KMS-11 (cell line): Measurements from ENCODE around the gene SLC16A6.
A peak's percentile ranks its signal among the peaks of the same experiment; 100 is the strongest.
"Not testable (repeated sequence)": the region's sequence is repeated elsewhere in the genome, so short reads cannot be mapped to it uniquely, and the experiment has no call there.

Experiments
- H2AFZ ChIP-seq: fragments of 200-600 bp; sonication (generic); 2 replicates; pipeline ENCODE4 v1.6.1; 2016; ENCODE audit warnings: antibody characterized with exemption, mixed run types, low read depth
- H3K27ac ChIP-seq: fragments of 200-600 bp; sonication (generic); 2 replicates; pipeline ENCODE4 v1.6.1; 2016; ENCODE audit warnings: mild to moderate bottlenecking, mixed run types
- H3K27me3 ChIP-seq: fragments of 200-600 bp; sonication (generic); 2 replicates; pipeline ENCODE4 v1.6.1; 2017; ENCODE audit warnings: mild to moderate bottlenecking, low read depth, mixed run types, moderate library complexity; ENCODE audit not compliant: insufficient read depth
- H3K36me3 ChIP-seq: fragments of 200-600 bp; sonication (generic); 2 replicates; pipeline ENCODE4 v1.6.1; 2017; ENCODE audit warnings: mild to moderate bottlenecking, mixed run types; ENCODE audit not compliant: insufficient read depth
- H3K4me1 ChIP-seq: fragments of 200-600 bp; sonication (generic); 2 replicates; pipeline ENCODE4 v1.6.1; 2016; ENCODE audit warnings: mild to moderate bottlenecking, low read depth, mixed run types; ENCODE audit not compliant: poor library complexity, severe bottlenecking
- H3K4me2 ChIP-seq: fragments of 200-600 bp; sonication (generic); 2 replicates; pipeline ENCODE4 v1.7.0; 2016; ENCODE audit warnings: mild to moderate bottlenecking, mixed run types
- H3K4me3 ChIP-seq: fragments of 200-600 bp; sonication (generic); IDR thresholded peaks from 2 replicates; pipeline ENCODE4 v1.6.1; 2017; ENCODE audit warnings: low read depth, low read length, mixed read lengths; ENCODE audit not compliant: insufficient read depth
- H3K79me2 ChIP-seq: fragments of 200-600 bp; sonication (generic); 2 replicates; pipeline ENCODE4 v1.6.1; 2016; ENCODE audit warnings: low read depth, mixed run types; ENCODE audit not compliant: insufficient read depth
- H3K9ac ChIP-seq: fragments of 200-600 bp; sonication (generic); 2 replicates; pipeline ENCODE4 v1.6.1; 2016; ENCODE audit warnings: mild to moderate bottlenecking, mixed run types
- H4K20me1 ChIP-seq: fragments of 200-600 bp; sonication (generic); 2 replicates; pipeline ENCODE4 v1.6.1; 2016; ENCODE audit warnings: mild to moderate bottlenecking, mixed run types; ENCODE audit not compliant: insufficient read depth
- TF ChIP-seq, protein P1 (sequence below): fragments of 200-600 bp; sonication (generic); conservative IDR thresholded peaks from 2 replicates; pipeline ENCODE4 v1.6.1; 2017; ENCODE audit warnings: low read depth, mild to moderate bottlenecking, antibody characterized with exemption, low read length, moderate library complexity, mixed read lengths

The SLC16A6 gene

DNA sequence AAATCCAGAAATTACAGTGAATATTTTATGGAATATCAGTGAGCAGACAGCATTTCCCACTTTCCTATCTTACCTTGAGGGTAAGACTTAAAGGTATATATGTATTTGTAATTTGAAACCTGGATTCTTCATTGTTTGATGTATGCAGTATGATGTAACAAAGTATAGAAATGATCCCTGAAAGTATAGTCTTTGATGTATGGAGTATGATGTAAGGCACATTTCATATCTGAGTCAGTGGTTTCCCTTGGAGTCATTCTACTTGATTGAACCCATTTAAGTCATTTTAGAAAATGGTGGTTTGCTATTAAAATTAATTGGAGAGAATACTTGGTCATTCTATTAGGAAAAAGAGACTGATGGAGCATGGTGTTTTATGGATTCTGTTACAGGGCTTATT is 33.0 kb downstream of the SLC16A6 start:
- H3K27me3 ChIP-seq, result no peaks in the 10 kb centered on the region
- H3K27ac ChIP-seq, result peak overlapping the region; percentile 79; the same call in 1 of the 2 replicates
- H3K36me3 ChIP-seq, result no peaks in the 10 kb centered on the region
- H3K4me3 ChIP-seq, result no peak overlapping the region
- TF ChIP-seq, protein P1, sequence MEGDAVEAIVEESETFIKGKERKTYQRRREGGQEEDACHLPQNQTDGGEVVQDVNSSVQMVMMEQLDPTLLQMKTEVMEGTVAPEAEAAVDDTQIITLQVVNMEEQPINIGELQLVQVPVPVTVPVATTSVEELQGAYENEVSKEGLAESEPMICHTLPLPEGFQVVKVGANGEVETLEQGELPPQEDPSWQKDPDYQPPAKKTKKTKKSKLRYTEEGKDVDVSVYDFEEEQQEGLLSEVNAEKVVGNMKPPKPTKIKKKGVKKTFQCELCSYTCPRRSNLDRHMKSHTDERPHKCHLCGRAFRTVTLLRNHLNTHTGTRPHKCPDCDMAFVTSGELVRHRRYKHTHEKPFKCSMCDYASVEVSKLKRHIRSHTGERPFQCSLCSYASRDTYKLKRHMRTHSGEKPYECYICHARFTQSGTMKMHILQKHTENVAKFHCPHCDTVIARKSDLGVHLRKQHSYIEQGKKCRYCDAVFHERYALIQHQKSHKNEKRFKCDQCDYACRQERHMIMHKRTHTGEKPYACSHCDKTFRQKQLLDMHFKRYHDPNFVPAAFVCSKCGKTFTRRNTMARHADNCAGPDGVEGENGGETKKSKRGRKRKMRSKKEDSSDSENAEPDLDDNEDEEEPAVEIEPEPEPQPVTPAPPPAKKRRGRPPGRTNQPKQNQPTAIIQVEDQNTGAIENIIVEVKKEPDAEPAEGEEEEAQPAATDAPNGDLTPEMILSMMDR, result no peak
- H3K79me2 ChIP-seq, result no peaks in the 10 kb centered on the region
- H4K20me1 ChIP-seq, result no peaks in the 10 kb centered on the region
- H3K4me2 ChIP-seq, result peak overlapping the region; percentile 92
- H3K9ac ChIP-seq, result no peak overlapping the region
- no peak overlapping the region for H2AFZ ChIP-seq
- H3K4me1 ChIP-seq, result peaks cover 32% of the 10 kb centered on the region

DNA sequence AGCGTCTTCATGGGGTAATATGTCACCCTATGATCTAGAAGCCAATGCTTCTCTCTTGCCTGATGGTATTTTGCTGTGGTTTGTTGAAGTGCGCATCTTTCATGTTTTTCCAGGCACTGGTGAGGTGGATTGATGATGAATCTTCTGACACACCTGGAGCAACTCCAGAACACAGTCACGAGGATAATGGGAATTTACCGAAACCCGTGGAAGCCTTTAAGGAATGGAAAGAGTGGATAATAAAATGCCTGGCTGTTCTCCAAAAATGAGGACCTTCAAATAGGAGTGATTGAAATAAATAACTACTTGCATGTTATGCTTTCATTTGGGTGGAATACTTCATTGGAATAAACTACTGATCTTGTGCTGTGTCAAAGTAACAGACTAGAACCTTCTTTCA is 34.2 kb downstream of the SLC16A6 start:
- H3K4me3 ChIP-seq, H3K36me3 ChIP-seq, H3K9ac ChIP-seq: not testable (repeated sequence)

DNA sequence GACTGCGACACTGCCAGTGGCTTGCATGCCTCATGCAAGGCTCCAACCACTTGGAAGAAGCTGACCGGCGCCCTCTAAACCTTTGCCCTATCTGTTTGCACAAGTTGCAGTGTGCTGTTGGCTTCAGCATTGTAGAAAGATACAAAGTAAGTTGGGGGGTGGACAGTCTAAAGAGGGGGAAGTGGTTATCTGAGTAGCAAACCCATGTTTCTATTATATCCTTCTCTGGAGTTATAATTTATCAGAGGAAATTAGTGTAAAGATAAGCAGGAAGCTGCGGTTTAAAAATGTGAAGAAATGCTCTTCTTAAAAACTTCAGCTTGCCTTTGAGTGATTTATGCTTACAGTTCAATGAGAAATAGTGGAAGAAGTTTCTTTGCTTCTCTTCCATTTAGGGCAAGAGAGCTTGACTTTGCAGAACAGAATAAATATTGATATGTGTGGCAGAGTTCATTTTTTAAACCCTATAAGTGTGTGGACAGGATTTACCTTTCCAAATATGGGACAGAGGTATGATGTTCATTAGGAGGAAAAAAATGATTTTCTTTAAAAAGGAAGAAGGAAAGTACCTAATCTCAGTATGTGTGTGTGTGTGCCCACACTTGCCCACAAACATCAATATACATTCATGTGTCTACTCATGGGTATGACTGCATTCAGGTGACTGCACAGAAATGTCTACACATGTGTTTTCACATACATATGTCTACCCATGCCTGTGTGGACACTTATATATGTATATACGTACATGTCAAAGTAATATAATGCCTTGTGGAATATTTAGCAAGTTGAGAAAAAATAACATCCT is 35.0 kb downstream of the SLC16A6 start:
- Histone ChIP-seq H3K9ac (no peak overlapping the region), H3K36me3 (no peaks in the 10 kb centered on the region), H3K27ac (no peak overlapping the region), H3K4me1 (peaks cover 27% of the 10 kb centered on the region), H3K4me3 (no peak overlapping the region), H3K27me3 (no peaks in the 10 kb centered on the region), H2AFZ (no peak overlapping the region), H3K4me2 (no peak overlapping the region), H3K79me2 (no peaks in the 10 kb centered on the region), H4K20me1 (no peaks in the 10 kb centered on the region)
- TF ChIP-seq, protein P1, result no peak

More for the DNA sequence above, 34.2 kb downstream of the SLC16A6 start:
- not testable (repeated sequence) for H3K79me2 ChIP-seq, H4K20me1 ChIP-seq, H2AFZ ChIP-seq, H3K27ac ChIP-seq, H3K4me2 ChIP-seq, H3K27me3 ChIP-seq
- peaks cover 27% of the 10 kb centered on the region for H3K4me1 ChIP-seq

DNA sequence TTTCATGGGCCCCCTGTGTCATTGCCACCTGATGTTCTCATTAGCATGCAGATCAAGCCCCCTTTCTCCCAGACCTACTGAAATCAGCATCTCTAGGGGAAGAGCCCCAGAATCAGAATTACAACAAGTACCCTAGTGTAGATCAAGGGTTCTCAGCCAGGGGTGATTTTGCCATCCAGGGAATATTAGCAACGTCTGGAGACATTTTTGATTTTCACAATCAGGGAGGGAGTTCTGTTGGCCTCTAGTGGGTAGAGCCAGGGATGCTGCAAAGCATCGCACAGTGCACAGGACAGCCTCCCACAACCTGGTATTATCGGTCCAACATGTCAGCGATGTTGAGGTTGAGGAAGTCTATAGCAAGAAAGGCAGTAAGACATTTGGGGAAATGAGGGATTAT is 35.8 kb downstream of the SLC16A6 start:
- Histone ChIP-seq H3K9ac (no peak overlapping the region), H3K27me3 (no peaks in the 10 kb centered on the region), H2AFZ (no peak overlapping the region), H3K36me3 (no peaks in the 10 kb centered on the region), H3K4me3 (no peak overlapping the region), H4K20me1 (no peaks in the 10 kb centered on the region), H3K27ac (no peak overlapping the region), H3K4me2 (no peak overlapping the region), H3K79me2 (no peaks in the 10 kb centered on the region), H3K4me1 (peaks cover 24% of the 10 kb centered on the region)
- TF ChIP-seq, protein P1, result no peak

DNA sequence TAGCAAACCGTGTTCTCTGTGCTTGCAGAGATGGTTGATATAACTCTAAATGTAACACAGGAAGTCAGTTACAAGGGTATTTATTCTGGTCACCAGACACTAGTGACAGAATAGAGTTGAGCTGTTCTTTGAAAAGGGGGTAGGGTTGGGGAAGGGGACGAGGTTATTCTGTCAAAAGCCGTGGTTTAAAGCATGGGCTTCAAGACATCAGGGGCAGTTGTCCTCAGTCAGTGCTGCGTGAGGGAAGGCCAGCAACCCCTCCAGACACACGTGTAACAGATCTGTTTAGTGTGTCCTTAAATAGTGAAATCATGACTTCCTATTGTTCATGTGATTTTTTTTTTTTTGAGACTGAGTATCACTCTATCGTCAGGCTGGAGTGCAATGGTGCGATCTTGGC is 37.5 kb downstream of the SLC16A6 start:
- not testable (repeated sequence) for H3K79me2 ChIP-seq, H3K27me3 ChIP-seq, H4K20me1 ChIP-seq, H3K4me3 ChIP-seq, H3K36me3 ChIP-seq, H3K9ac ChIP-seq, H2AFZ ChIP-seq, H3K27ac ChIP-seq, H3K4me2 ChIP-seq
- peaks cover 21% of the 10 kb centered on the region for H3K4me1 ChIP-seq
